G401 (cell line): ENCODE measurements around the gene ZHX3. TPM values are rescaled to one million over a fixed set of nuclear protein-coding genes. Genes with fewer than 3 reads are reported as not detected.

ENCODE experiments used
- DNase-seq: peaks from one replicate; pipeline ENCODE4 v3.0.0-alpha.2; 2015; ENCODE audit warnings: low spot score
- in situ Hi-C: cut with HindIII; loops from 2 replicates; pipeline ENCODE4 v1.10.0; 2016; ENCODE audit warnings: low sequenced_read_pairs, mixed read lengths
- total RNA-seq: library from RNA; depleted of rRNA; stranded (reverse); fragments of >200 nt; shearing (Covaris generic); gene quantifications from 2 replicates; pipeline ENCODE4 v1.2.3, GENCODE V29; 2014

ZHX3 gene
- total RNA-seq, 1 experiment from 2014 or later, result 2.7 TPM

DNA sequence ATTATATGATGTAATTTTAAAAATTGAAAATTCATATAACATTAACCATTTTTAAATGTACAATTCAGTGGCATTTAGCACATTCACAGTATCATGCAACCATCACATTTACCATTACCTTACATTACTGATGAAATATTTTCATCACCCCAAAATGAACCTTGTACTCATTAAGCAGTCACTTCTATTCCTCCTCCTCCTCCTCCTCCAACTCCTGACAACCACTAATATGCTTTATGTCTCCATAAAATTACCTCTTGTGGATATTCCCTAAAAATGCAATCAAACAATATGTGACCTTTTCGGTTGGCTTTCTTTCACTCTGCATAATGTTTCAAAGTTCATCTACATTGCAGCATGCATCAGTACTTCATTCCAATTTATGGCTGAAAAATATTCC, 45.2 kb downstream of the ZHX3 start:
- in situ Hi-C loops, result no loop called here

GRCh38 chr20:41268917-41269652, 48.4 kb downstream of the ZHX3 start:
- DNase-seq, result no peak
- in situ Hi-C loops, result no loop called here

More for the DNA sequence above, 45.2 kb downstream of the ZHX3 start:
- DNase-seq, result no peak

- in situ Hi-C loops, result no loop called here
- no peak for DNase-seq
These were observed 49.1 kb downstream of the ZHX3 start for GRCh38 chr20:41268402-41268801.

DNA sequence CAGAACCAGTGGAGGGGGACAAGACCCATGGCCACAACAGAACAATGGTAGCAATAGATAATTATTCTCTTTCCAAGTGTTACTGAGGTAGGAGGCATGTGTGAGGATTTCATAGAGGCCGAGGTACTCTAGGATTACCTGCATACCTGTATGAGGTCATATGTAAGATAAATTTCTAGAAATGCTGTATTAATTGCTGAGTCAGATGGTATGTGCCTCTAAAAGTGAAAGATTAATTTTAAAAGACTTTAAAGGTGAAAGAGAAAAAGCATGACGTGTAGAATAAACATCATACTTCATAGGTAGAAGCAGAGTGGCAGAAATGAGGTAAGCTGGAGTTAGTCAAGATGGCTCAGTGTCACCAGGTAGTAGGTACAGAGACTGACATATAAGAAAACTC, 51.6 kb downstream of the ZHX3 start:
- in situ Hi-C loops, result no loop called here
- no peak for DNase-seq

DNA sequence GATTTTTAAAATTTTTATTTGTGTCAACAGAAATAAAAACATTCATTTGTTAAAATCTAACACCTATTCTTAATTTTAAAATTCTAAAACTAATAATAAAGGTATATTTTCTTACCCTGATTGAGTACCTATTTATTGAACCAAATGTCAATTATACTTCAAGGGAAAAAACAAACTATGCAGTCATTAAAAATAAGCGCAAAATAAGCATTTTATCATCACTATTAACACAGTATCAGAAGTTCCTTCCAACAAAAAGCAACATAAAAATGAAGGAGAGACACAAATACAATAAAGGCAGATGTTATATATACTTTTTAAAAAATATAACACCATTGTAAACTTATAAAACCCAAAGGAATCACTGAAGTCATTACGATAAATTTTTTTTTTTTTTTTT, 52.7 kb downstream of the ZHX3 start:
- in situ Hi-C loops, result no loop called here
- DNase-seq, result no peak

DNA sequence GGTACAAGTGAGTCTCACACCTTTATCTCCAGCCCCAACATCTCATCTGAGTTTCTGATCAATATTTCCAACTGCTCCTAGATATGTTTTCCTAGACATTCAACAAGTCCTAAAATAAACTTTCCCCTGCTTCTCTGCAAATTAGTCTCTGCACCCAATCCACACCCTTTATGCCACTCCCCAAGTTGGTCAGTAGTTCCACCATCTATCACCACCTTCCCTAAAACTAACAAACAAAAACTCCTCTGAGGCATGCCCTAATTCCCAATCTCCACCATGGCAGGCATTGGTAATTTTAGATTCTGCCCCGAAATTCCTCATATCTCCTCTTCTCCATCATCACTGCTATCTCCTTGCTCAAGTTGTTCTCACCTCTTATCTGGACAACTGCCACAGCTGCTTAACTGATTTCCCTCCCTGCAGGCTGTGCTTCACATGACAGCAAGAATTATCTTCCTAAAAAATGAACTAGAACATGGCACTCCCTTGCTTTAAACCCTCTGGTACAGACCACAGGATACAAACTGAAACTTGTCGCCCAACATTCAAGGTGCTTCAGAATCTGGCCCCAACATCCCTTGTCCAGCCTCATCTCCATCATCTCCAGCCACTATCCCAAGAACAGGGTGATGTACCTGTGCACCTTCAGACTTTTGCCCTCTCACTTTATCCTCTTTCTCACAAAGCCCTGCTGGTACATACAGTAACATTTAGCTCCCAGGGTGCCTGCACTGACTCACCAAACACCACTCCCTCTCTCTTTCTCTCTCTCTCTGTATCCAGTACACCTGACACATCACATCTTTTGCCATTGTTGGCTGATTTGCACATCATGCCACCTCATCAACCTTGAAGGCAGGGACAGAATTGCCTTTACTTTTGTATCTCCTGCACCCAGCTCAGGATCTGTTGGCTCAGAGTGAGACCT, 55.5 kb downstream of the ZHX3 start:
- in situ Hi-C loops, result no loop called here
- DNase-seq, result peak; percentile 51

GRCh38 chr20:41261260-41261659, 56.3 kb downstream of the ZHX3 start:
- DNase-seq, result no peak
- in situ Hi-C loops, result no loop called here

- DNase-seq, result no peak
- in situ Hi-C loops, result no loop called here
These were observed 56.8 kb downstream of the ZHX3 start for GRCh38 chr20:41260734-41261220.

GRCh38 chr20:41259309-41259708, 58.2 kb downstream of the ZHX3 start:
- in situ Hi-C loops, result no loop called here
- DNase-seq, result no peak

DNA sequence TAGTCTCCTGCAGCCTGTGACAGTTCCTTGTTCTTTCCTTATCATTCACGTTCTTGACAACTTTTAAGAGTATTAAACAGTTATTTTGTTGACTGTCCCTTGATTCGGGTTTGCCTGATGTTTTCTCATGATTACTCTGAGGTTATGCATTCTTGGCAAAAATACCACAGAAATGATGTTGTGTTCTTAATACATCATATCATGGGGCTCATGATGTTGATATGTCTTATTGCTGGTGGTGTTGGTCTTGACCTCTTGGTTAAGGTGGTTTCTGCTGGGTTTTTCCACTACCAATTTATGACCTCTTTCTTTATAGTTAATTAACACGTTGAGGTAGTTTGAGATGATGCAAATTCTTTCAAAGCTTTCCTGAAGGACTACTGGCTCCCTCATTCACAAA, 59.1 kb downstream of the ZHX3 start:
- in situ Hi-C loops, result no loop called here
- DNase-seq, result no peak

DNA sequence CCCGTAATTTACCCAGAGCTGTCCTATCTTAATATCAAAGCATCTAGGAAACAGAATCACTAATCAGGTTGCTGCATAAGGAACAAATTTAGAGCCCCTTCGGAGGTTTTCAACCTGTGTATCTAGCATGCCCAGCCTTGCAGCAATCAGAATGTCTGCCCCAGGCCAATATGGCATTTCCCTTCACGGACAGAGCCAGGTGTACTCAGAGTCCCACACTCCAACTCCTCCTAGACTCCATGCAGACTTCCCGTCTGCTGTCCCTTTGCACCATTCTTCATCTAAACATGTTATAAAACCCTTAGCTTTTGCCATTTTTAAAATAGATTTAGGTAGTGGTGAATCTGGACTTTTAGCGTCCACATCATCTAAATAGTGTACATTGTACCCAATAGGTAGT, 61.0 kb downstream of the ZHX3 start:
- DNase-seq, result peak; percentile 73
- in situ Hi-C loops, result no loop called here

DNA sequence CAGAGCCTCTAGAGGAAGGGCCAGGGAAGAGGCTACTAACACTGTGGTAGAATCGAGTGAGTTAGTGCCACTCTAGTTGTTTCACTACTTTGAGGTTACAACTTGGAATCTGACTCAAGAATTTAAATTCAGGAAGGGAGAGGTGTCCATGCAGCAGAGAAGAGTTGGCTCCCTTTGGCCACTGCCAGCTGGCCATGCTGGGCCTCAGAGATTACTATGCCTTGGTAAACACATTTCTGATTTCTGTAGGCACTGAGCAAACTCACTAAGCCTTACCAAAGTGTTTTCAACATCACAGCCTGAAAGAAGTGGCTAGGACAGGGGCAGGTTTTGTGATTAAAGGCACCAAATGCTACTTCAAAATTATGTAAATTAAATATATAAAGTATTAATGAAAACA, 61.9 kb downstream of the ZHX3 start:
- DNase-seq, result peak; percentile 80
- in situ Hi-C loops, result no loop called here

- peak; percentile 73 for DNase-seq
- in situ Hi-C loops, result no loop called here
These were observed 67.9 kb downstream of the ZHX3 start for GRCh38 chr20:41249411-41250281.

- in situ Hi-C loops, result no loop called here
- peak; percentile 90 for DNase-seq
These were observed 69.0 kb downstream of the ZHX3 start for GRCh38 chr20:41248368-41249024.

DNA sequence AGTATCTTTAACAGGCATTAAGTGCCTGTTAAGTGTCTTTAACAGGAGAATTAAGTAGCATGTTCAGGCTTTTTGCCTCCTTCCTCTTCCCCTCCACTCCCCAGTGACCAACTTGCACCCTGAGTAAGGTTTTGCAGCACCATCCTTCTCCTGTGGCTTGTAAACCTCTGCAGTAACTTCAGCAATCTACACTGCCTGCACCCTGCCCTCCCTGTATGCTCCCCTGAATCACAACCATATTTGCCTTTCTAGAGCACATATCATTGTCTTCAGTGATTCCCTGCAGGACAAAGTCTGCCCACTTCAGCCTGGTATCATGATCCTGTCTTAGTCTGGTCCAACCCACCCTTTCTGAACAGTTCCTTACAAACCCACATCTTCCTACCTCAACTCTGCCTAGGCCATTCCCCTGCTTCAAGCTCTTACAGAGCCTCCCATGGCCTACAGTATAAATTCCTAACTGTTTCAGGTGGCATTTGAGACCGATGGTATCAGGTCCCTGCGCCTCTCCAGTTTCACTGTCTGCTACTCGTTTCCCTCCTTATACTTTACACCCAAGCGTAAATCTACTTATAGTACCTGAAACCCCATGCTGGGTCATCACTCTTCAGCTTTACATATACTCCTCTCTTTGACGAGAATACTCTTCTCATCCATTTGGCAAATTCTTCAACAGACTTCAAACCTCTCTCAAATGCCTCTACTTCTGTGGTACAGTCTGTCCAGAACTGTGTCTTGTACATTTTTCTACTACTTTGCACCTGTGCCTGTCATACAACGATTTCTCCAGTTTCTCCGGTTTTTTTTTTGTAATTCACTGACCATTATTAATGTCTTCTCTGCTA, 69.8 kb downstream of the ZHX3 start:
- no peak for DNase-seq
- in situ Hi-C loops, result no loop called here

DNA sequence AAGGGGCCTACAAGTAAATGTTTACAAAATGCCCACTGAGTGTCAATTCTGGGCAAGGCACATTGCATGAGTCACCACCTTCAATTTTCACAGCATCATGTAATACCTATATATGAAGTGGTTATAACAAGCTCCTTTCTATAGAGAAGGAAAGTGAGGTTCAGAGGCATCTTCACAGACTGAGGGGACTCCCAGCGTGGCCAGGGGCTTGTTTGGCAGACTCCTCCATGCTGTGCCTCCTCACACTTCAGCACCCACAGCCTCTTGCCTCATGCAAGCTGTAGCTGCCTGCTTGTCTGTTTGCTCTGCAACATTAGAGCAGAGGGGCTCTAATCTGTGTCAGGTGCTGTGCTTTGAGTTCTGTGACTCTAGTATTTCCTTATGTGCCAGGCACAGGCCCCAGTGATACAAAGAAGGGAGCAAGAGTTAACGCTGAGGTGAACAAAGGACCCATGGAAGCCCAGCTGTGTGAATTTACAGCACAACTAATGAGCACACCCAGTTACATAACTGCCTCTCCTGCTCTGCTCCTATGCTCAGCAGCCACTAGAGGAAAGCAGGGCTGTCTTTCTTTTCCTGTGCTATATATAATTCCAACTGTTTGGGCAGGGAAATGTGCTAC, 72.3 kb downstream of the ZHX3 start:
- peak; percentile 90 for DNase-seq
- in situ Hi-C loops, result no loop called here

GRCh38 chr20:41242807-41243206, 74.7 kb downstream of the ZHX3 start:
- in situ Hi-C loops, result no loop called here
- no peak for DNase-seq

DNA sequence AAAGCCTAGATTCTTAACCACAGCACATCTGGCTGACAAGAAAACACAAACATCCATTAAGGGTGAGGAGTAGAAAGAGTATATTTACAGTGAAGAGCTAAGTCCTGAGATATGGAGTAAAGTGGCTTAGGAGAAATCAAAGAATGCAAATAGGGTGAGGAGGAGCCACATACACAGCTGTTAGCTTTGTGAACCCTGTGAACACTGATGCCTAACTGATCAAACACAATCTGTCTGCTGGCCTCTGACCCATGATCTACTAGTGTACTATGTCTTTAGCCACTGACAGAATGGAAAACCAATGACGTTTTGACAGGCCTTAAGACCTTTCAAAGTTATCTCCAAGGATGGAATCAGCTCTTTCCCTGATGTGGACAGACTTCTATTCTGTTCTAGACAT, 75.2 kb downstream of the ZHX3 start:
- no peak for DNase-seq
- in situ Hi-C loops, result no loop called here
